ENCODE data around the gene LCE2D. TPM values are rescaled to one million over a fixed set of nuclear protein-coding genes. Genes with fewer than 3 reads are reported as not detected.

The LCE2D gene
- total RNA-seq, 2 experiments from 2014 or later, result not detected

DNA sequence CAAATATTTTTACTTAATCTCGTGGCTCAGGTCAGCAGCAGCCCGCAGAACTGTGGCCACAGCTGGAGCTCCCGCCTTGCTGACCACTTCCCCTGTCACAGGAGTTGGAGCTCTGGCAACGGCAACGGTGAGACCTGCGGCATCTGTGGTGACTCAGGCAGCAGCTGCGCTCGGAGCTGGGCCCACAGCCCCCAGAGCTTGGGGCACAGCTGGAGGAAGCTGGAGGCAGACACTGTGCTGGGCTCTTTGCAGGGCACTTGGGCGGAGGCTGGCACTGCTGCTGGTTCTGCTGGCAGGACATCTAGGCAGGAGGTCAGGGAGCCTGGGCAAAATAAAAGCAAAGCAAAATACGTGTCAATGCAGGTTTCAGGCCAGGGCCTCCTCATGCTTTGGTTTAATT lies 40.4 kb upstream of the LCE2D start, which contains the start of gene LCE3A:
LCE3A (minus strand) TSS at position 301 of the 400 bp plus-strand sequence; CDS start at position 301, 0 bp downstream.
- H3K4me2 ChIP-seq (ENCODE audit: low read length), result no peak within 1 kb of the TSS
- no peak within 1 kb of the TSS for H2AFZ ChIP-seq (ENCODE audit: low read length)
- TF ChIP-seq CTCF (conservative IDR thresholded peaks at IDR 0.05; ENCODE audit: low read length) (no peak), EZH2phosphoT487 (IDR thresholded peaks at IDR 0.05; ENCODE audit: borderline replicate concordance, low read depth, low read length) (no peak)
- H3K9me2 ChIP-seq (ENCODE audit: insufficient read depth, low read length), result no peaks in the 10 kb centered on the region
- no peaks in the 10 kb centered on the region for H4K20me1 ChIP-seq (ENCODE audit: insufficient read depth, low read length)
- H3K36me3 ChIP-seq (ENCODE audit: insufficient read depth, low read length), result no peaks in the 10 kb centered on the region
- POLR2A ChIA-PET, result no interaction called here
- no peaks in the 10 kb centered on the region for H3K4me1 ChIP-seq (ENCODE audit: insufficient read depth, low read length, poor library complexity, severe bottlenecking)
- no peak within 1 kb of the TSS for H3K4me3 ChIP-seq (ENCODE audit: low read depth, low read length, poor library complexity, severe bottlenecking)
- CTCF ChIA-PET (ENCODE audit: unreplicated experiment), result no interaction called here
- no peak within 1 kb of the TSS for H3K27ac ChIP-seq (ENCODE audit: low read depth, low read length, poor library complexity, severe bottlenecking)
- intact Hi-C loops (cut with micrococcal nuclease; ENCODE audit: unreplicated experiment), result no loop called here
- peaks cover 4% of the 10 kb centered on the region; the same call in 1 of the 2 replicates for H3K9me3 ChIP-seq (ENCODE audit: low read length)
- no peak for DNase-seq (ENCODE audit: low spot score)
- BruUV-seq (replicated peaks), result no TSS peak
- H3K79me2 ChIP-seq (ENCODE audit: insufficient read depth, low read depth, low read length), result no peaks in the 10 kb centered on the region

- no peaks in the 10 kb centered on the region for H4K20me1 ChIP-seq (ENCODE audit: insufficient read depth, low read length)
- H3K4me2 ChIP-seq (ENCODE audit: low read length), result no peak overlapping the region
- H2AFZ ChIP-seq (ENCODE audit: low read length), result no peak overlapping the region
- no peaks in the 10 kb centered on the region for H3K4me1 ChIP-seq (ENCODE audit: insufficient read depth, low read length, poor library complexity, severe bottlenecking)
- TF ChIP-seq EZH2phosphoT487 (IDR thresholded peaks at IDR 0.05; ENCODE audit: borderline replicate concordance, low read depth, low read length) (no peak), CTCF (conservative IDR thresholded peaks at IDR 0.05; ENCODE audit: low read length) (peak; percentile 58)
- intact Hi-C loops (cut with micrococcal nuclease; ENCODE audit: unreplicated experiment), result no loop called here
- ChIA-PET CTCF (ENCODE audit: unreplicated experiment) (no interaction called here), POLR2A (no interaction called here)
- H3K4me3 ChIP-seq (ENCODE audit: low read depth, low read length, poor library complexity, severe bottlenecking), result no peak overlapping the region
- H3K79me2 ChIP-seq (ENCODE audit: insufficient read depth, low read depth, low read length), result no peaks in the 10 kb centered on the region
- H3K9me2 ChIP-seq (ENCODE audit: insufficient read depth, low read length), result no peaks in the 10 kb centered on the region
- peak; percentile 3 for DNase-seq (ENCODE audit: low spot score)
- no peaks in the 10 kb centered on the region for H3K36me3 ChIP-seq (ENCODE audit: insufficient read depth, low read length)
- peaks cover 4% of the 10 kb centered on the region; the same call in 1 of the 2 replicates for H3K9me3 ChIP-seq (ENCODE audit: low read length)
- BruUV-seq (replicated peaks), result no TSS peak
- no peak overlapping the region for H3K27ac ChIP-seq (ENCODE audit: low read depth, low read length, poor library complexity, severe bottlenecking)
These were observed 39.9 kb upstream of the LCE2D start for GRCh38 chr1:152623203-152623844.

DNA sequence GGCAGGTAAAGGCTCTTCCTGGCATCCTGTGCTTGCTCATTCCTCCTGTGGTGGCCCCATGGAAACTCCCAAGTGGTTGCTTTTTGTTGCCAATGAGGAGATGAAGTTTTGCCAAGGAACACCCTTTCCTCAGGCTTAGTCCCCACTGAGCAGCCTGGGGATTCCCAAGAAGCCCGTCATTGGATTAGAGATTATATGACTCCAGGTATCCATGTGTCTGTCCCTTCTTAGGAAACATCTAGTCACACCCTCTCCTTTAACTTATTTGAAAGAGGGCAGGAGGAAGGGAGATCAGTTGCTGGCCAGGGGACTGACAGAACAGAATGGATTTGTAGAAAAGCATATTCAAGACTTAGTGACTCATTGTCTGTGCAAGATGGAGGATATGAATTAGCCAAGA lies 36.4 kb upstream of the LCE2D start:
- Histone ChIP-seq H3K4me2 (ENCODE audit: low read length) (no peak overlapping the region), H3K27ac (ENCODE audit: low read depth, low read length, poor library complexity, severe bottlenecking) (no peak overlapping the region), H3K36me3 (ENCODE audit: insufficient read depth, low read length) (no peaks in the 10 kb centered on the region), H3K4me3 (ENCODE audit: low read depth, low read length, poor library complexity, severe bottlenecking) (no peak overlapping the region), H2AFZ (ENCODE audit: low read length) (no peak overlapping the region), H4K20me1 (ENCODE audit: insufficient read depth, low read length) (no peaks in the 10 kb centered on the region), H3K4me1 (ENCODE audit: insufficient read depth, low read length, poor library complexity, severe bottlenecking) (no peaks in the 10 kb centered on the region), H3K9me3 (ENCODE audit: low read length) (no peaks in the 10 kb centered on the region), H3K9me2 (ENCODE audit: insufficient read depth, low read length) (no peaks in the 10 kb centered on the region), H3K79me2 (ENCODE audit: insufficient read depth, low read depth, low read length) (no peaks in the 10 kb centered on the region)
- BruUV-seq (replicated peaks), result no TSS peak
- ChIA-PET CTCF (ENCODE audit: unreplicated experiment) (no interaction called here), POLR2A (no interaction called here)
- intact Hi-C loops (cut with micrococcal nuclease; ENCODE audit: unreplicated experiment), result no loop called here
- TF ChIP-seq EZH2phosphoT487 (IDR thresholded peaks at IDR 0.05; ENCODE audit: borderline replicate concordance, low read depth, low read length), result no peak
- no peak for TF ChIP-seq CTCF (conservative IDR thresholded peaks at IDR 0.05; ENCODE audit: low read length)
- no peak for DNase-seq (ENCODE audit: low spot score)

All from OCI-LY7 (cell line).